GM21619 (cell line): ENCODE results near the gene CHADL.

Experiments used
- ATAC-seq: cut with Tn5 transposase; IDR thresholded peaks from one replicate; pipeline ENCODE4 v1.9.1; 2021; ENCODE audit not compliant: unreplicated experiment

CHADL gene

DNA sequence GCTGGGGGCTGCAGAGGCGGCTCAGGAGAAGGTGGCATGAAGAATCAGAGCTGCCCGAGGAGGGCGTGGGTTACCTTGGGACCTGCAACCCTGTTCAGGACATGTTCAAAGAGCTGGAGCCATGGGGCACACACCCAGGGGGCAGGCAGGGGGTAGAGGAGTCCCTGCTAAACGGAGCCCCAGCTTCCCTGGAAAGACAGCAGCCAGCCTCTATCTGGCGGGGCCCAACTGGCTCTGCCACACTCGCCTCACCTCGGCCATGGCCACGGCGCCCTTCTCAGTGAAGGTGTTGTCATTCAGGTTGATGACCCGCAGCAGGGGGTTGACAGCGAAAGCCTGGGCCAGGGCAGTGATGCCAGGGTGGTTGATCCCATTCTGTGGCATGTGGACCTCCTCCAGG is 17.0 kb upstream of the CHADL start:
- no peak for ATAC-seq

GRCh38 chr22:41256254-41257253 is 15.8 kb upstream of the CHADL start:
- ATAC-seq: no peak

DNA sequence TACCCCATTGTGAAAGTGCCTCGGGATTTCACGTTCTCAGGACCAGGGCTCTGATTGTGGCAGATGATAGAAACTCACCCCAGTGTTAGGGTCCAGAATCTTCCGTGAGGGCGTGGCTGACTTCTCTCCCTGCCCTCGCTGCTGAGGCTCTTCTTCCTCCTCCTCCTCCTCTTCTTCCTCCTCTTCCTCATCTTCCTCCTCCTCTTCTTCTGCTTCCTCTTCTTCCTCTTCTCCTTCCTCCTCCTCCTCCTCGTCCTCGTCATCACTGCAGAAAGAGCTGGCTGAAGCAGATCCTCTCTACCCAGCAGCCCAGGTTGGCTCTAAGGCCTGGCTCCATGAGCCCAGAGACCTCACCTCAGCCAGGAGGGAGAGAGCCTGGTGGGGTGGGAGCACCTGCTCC is 13.5 kb upstream of the CHADL start:
- no peak for ATAC-seq

GRCh38 chr22:41252365-41252764 is 11.6 kb upstream of the CHADL start:
- ATAC-seq: no peak

DNA sequence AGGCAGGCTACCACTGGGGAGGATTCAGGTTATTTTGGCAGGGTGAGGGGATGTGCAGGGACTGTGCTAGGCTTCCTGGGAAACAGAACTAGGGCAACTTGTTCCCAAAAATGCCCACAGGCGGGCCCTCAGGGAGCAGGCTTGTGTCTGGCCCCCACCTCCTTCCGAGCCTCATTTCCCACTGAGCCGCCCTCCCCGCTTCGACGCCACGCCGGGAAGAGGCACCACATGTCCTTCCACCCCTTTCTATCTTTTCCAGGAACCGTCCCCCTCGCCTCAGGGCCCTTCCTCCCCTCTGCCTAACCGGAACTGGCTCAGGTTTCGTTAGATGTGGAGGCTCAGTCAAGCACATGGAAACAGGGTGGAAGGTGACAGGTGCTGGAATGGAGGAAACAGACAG is 9.4 kb upstream of the CHADL start:
- ATAC-seq: no peak

DNA sequence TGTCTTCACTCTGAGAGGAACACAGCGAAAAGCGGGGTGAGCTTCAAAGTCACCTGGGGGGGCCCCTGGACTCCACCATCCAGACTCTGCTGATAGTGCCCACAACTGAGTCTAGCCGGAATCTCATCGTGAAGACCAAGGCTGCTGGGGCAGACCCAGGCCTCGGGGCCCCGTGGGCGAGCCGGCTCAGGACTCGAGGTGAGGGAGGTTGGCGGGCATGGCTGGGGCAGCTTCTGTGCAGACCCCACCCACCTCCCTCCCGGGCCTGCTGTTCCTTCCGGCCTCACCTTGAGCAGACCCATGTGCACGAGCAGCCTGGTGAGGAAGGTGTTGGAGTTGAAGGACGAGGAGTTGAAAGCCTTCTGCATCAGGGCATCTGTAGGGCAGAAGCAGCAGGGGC is 8.7 kb upstream of the CHADL start:
- no peak for ATAC-seq

DNA sequence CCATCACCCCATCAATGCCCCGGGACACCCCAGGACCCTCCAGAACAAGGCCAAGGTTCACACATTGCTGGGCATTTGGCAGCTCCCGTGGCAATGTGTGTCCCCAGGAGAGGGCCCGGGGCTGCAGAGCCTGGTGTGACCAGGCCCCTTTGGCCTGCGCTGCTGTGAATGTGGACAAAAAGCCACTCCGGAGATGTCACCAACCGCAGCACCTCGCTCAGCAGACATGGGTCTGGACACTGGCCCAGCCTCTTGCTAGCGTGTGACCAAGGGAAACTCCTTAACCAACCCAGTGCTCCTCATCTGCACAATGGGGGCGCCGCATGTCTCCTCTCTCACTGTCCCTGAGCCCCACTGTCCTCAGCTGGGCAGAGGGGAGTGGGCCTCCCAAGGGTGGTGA is 8.0 kb upstream of the CHADL start:
- ATAC-seq: no peak

- ATAC-seq: no peak
Measured at GRCh38 chr22:41248314-41248713, 7.6 kb upstream of the CHADL start.

DNA sequence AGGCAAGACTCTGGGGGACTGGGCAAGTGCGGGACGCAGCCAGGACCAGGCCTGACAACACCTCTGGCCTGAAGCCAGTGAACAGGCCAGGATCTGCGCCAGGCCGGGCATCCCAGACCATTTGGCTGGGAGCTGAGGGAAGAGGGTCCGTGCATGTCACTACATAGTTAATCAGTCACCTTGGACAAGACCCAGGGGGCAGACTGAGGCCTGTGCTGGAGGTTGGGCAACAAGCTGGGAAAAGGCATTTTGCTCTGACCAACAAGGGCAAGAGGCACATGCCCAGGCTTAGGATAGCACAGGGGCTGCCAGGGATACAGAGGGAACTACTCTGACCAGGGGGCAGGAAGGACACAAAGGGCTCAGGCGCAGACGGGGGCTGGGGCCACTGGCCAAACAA is 7.0 kb upstream of the CHADL start:
- ATAC-seq: no peak

DNA sequence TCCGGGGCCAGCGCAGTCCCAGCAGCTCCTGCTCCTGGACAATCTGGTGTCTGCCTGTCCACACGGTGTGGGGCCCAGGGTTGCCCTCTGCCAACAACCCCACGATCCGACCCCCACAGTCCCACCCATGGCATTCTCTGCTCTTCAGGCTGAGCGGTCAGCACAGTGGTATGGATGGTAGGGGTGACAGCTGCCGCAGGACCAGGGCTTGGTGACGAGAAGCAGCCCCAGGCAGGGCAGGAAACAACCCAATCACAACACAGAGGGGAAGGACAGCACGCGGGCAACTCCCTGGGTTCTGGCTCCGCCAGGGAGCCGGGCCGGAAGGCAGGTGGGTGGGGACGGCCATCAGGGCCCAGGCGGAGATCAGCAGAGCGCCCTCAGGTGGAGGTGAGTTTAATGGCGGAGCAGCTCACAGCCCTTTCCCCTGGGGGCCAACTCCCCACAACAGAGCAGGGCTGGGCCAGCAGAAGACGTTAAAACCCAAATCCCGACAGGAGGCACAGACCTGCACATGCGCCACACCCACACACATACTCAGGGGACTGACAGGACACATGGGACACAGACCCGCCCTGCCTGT is 5.3 kb upstream of the CHADL start:
- no peak for ATAC-seq

GRCh38 chr22:41243361-41243760 is 2.6 kb upstream of the CHADL start:
- no peak for ATAC-seq

DNA sequence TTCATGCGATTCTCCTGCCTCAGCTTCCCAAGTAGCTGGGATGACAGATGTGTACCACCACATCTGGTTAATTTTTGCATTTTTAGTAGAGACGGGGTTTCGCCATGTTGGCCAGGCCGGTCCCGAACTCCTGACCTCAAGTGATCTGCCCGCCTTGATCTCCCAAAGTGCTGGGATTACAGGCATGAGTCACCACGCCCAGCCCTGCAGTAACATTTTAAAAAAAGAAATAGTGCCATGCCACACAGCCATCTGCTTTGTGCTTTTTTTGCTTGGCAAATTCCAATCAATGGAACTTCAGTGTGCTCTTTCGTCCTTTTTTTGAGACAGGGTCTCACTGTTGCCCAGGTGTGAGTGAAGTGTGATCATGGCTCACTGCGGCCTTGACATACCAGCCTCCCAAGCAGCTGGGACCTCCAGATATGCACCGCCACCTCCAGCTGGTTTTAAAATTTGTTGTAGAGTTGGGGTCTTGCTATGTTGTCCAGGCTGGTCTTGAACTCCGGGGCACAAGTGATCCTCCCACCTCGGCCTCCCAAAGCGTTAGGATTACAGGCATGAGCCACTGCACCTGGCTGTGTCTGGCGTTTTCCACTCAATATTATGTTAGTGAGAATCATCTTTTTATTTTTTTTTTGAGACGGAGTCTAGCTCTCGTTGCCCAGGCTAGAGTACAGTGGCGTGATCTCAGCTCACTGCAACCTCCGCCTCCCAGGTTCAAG is 1.8 kb upstream of the CHADL start:
- ATAC-seq: no peak

DNA sequence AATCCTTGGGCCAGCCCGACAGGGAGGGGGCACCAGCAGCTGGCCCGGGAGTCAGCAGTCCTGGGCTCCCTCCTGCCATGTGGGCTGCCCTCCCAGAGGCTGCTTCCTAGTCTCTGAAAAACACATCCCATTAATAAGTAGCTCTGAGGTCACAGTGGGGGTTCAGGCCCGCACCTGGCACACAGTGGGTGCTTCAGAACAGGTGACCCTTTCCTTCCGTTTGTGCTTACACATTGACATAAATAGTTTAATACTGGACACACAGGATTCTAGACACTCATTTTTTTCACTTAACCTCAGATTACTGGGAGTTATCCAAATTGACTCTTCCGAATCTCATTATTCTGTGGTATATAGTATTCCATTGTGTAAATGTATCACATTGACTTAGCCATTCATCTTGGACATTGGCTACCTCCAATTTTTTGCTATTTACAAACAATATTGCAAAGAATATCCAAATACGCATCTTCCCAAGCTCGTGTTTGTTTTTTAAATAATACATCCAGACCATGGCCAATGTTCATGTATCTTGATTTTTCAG is 474 bp upstream of the CHADL start:
- no peak for ATAC-seq

- ATAC-seq: no peak
Measured at GRCh38 chr22:41239443-41240128, 1.1 kb downstream of the CHADL start.

- no peak for ATAC-seq
Measured at GRCh38 chr22:41238570-41239442, 1.9 kb downstream of the CHADL start.

- no peak for ATAC-seq
Measured at GRCh38 chr22:41237707-41238569, 2.8 kb downstream of the CHADL start.

- ATAC-seq: no peak
Measured at GRCh38 chr22:41237036-41237706, 3.6 kb downstream of the CHADL start.
